HepG2 (cell line): ENCODE measurements around the gene PSKH1. TPM values are rescaled to one million over a fixed set of nuclear protein-coding genes. Genes with fewer than 3 reads are reported as not detected.

Experiments used
- AKAP8 ChIP-seq: sonication (generic); formaldehyde crosslinking; IDR thresholded peaks from 2 replicates; pipeline ENCODE4 v1.5.1; 2020; ENCODE audit warnings: mild to moderate bottlenecking, missing genetic modification reagents
- BRD4 ChIP-seq: sonication (generic); formaldehyde crosslinking; IDR thresholded peaks from 2 replicates; pipeline ENCODE4 v1.4.0; 2020; ENCODE audit warnings: missing genetic modification reagents
- CBX1 ChIP-seq: IDR thresholded peaks from one replicate; pipeline ENCODE4 v1.6.1; 2016; ENCODE audit warnings: antibody characterized with exemption, low read depth
- CHCHD3 ChIP-seq: sonication (generic); formaldehyde crosslinking; IDR thresholded peaks from 2 replicates; pipeline ENCODE4 v1.8.0; 2022; ENCODE audit warnings: mild to moderate bottlenecking, missing genetic modification reagents, moderate library complexity
- CHD4 ChIP-seq: fragments of 200-600 bp; sonication (generic); IDR thresholded peaks from 2 replicates; pipeline ENCODE4 v1.7.0; 2017; ENCODE audit warnings: mild to moderate bottlenecking, low read length, borderline replicate concordance
- DMAP1 ChIP-seq: IDR thresholded peaks from 2 replicates; pipeline ENCODE4 v1.6.1; 2016
- FOXJ3 ChIP-seq: sonication (generic); formaldehyde crosslinking; IDR thresholded peaks from 2 replicates; pipeline ENCODE4 v1.4.0; 2020; ENCODE audit warnings: missing genetic modification reagents, mild to moderate bottlenecking, borderline replicate concordance
- HNRNPL ChIP-seq: fragments of 200-400 bp; formaldehyde crosslinking; IDR thresholded peaks from 2 replicates; pipeline ENCODE4 v1.6.1; 2017; ENCODE audit warnings: mild to moderate bottlenecking, low read depth, low read length
- HOXA3 ChIP-seq: sonication (generic); formaldehyde crosslinking; IDR thresholded peaks from 2 replicates; pipeline ENCODE4 v1.5.0; 2020; ENCODE audit warnings: missing genetic modification reagents
- HOXA9 ChIP-seq: sonication (generic); formaldehyde crosslinking; IDR thresholded peaks from 2 replicates; pipeline ENCODE4 v1.8.1; 2022; ENCODE audit warnings: missing genetic modification reagents, mild to moderate bottlenecking, moderate library complexity, borderline replicate concordance
- HOXD1 ChIP-seq: sonication (generic); formaldehyde crosslinking; IDR thresholded peaks from 2 replicates; pipeline ENCODE4 v1.5.0; 2020; ENCODE audit warnings: missing genetic modification reagents
- IKZF1 ChIP-seq: fragments of 450-650 bp; IDR thresholded peaks from 2 replicates; pipeline ENCODE4 v1.7.1; 2016
- KAT2B ChIP-seq: fragments of 150-350 bp; IDR thresholded peaks from 2 replicates; pipeline ENCODE4 v1.6.1; 2014; ENCODE audit warnings: low read depth, low read length, borderline replicate concordance
- KLF12 ChIP-seq: sonication (generic); formaldehyde crosslinking; IDR thresholded peaks from 2 replicates; pipeline ENCODE4 v1.4.0; 2020; ENCODE audit warnings: missing genetic modification reagents, borderline replicate concordance
- KLF13 ChIP-seq: sonication (generic); formaldehyde crosslinking; IDR thresholded peaks from 2 replicates; pipeline ENCODE4 v1.4.0; 2020; ENCODE audit warnings: mild to moderate bottlenecking, missing genetic modification reagents
- PHF8 ChIP-seq: sonication (generic); formaldehyde crosslinking; IDR thresholded peaks from 2 replicates; pipeline ENCODE4 v1.5.0; 2020; ENCODE audit warnings: missing genetic modification reagents
- ZNF260 ChIP-seq: sonication (generic); formaldehyde crosslinking; IDR thresholded peaks from 2 replicates; pipeline ENCODE4 v1.4.0; 2020; ENCODE audit warnings: missing genetic modification reagents, low read depth, mild to moderate bottlenecking, borderline replicate concordance
- ZNF326 ChIP-seq: sonication (generic); formaldehyde crosslinking; IDR thresholded peaks from 2 replicates; pipeline ENCODE4 v1.4.0; 2020; ENCODE audit warnings: missing genetic modification reagents, borderline replicate concordance
- ZNF331 ChIP-seq: sonication (generic); formaldehyde crosslinking; IDR thresholded peaks from 2 replicates; pipeline ENCODE4 v1.4.0; 2020; ENCODE audit warnings: missing genetic modification reagents
- ZNF350 ChIP-seq: sonication (generic); formaldehyde crosslinking; IDR thresholded peaks from 2 replicates; pipeline ENCODE4 v1.4.0; 2020; ENCODE audit warnings: mild to moderate bottlenecking, low read depth, missing genetic modification reagents, borderline replicate concordance
- ZNF556 ChIP-seq: sonication (generic); formaldehyde crosslinking; IDR thresholded peaks from 2 replicates; pipeline ENCODE4 v1.4.0; 2020; ENCODE audit warnings: mild to moderate bottlenecking, missing genetic modification reagents, borderline replicate concordance
- ZNF775 ChIP-seq: sonication (generic); formaldehyde crosslinking; IDR thresholded peaks from 2 replicates; pipeline ENCODE4 v1.4.0; 2020; ENCODE audit warnings: missing genetic modification reagents, mild to moderate bottlenecking, moderate library complexity, borderline replicate concordance
- polyA plus RNA-seq, 8 experiments: library from polyadenylated mRNA; depleted of rRNA in 3 of 8; stranded (reverse) in 7 of 8; unstranded in 1 of 8; fragments of >200 nt; fragmentation: Illumina TruSeq in 4 of 8; extraction: Trizol in 4 of 8; gene quantifications; 2 replicates each; pipeline versions ENCODE4 v1.2.1 to v1.2.3, GENCODE V29; 2011 to 2016; ENCODE audit warnings: low read depth in 4 of 8, missing spikeins in 1 of 8, mixed read lengths in 1 of 8; ENCODE audit not compliant: insufficient read depth in 1 of 8
- total RNA-seq, 5 experiments: library from RNA; depleted of rRNA; stranded (reverse); fragments of >200 nt; fragmentation: Illumina TruSeq; extraction: Trizol; gene quantifications; 2 replicates each; pipeline ENCODE4 v1.2.3, GENCODE V29; 2016; ENCODE audit warnings: low read depth in 1 of 5
- TF ChIP-seq, protein P1 (sequence below): sonication (generic); formaldehyde crosslinking; IDR thresholded peaks from 2 replicates; pipeline ENCODE4 v1.8.0; 2022; ENCODE audit warnings: mild to moderate bottlenecking, missing genetic modification reagents, moderate library complexity
- TF ChIP-seq, protein P2 (sequence below): sonication (generic); formaldehyde crosslinking; IDR thresholded peaks from 2 replicates; pipeline ENCODE4 v1.4.0; 2020; ENCODE audit warnings: missing genetic modification reagents
- TF ChIP-seq, protein P3 (sequence below): sonication (generic); formaldehyde crosslinking; IDR thresholded peaks from 2 replicates; pipeline ENCODE4 v1.4.0; 2020; ENCODE audit warnings: missing genetic modification reagents, borderline replicate concordance
- TF ChIP-seq, protein P4 (sequence below): sonication (generic); formaldehyde crosslinking; IDR thresholded peaks from 2 replicates; pipeline ENCODE4 v1.4.0; 2020; ENCODE audit warnings: missing genetic modification reagents

Gene PSKH1
- total and polyA plus RNA-seq, 2 of the 13 experiments (the other 11 are each of a cell fraction or from before 2014, with no cell fraction given): 8.4 to 19.1 TPM

DNA sequence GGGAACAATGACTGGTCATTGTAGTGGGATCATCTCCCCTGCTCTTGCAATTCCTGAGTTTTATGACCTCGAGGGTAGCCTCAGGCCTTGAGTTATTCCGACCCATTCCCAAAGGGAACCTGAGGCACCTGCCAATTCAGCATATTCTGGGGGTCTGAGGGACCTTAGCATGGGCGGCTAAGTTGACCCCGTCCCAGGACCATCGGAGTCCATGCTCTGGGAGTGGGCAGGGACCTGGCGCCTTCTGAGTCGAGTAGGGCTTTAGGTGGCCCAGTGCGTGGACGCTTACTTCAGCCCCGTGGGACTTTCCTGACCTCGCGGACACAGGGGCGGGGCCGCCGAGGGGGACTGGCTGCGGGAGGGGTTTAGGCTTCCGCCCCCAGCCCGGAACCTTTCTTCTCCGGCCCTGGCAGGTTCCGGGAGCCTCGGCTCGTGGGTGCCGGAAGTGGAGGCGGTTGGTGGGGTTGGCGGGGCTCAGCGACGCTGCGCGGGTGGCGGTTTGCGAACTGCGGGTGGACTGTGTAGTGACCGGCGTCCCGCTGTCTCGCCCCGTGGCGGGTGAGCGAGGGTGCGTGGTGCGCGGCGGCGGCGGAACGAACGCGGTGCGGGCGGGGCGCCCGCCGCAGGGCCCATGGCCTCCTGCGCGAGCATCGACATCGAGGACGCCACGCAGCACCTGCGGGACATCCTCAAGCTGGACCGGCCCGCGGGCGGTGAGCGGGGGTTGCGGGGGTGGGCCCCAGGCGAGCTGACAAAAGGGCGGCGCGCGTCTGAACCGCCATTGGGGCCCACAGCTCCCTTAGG lies 20.2 kb upstream of the PSKH1 start, which contains the start of gene EDC4 (continued):
- TF ChIP-seq ZNF326: no peak; the same call in 1 of the 2 replicates
- peak; percentile 92 for TF ChIP-seq PHF8 (CRISPR knock-in tag)
- TF ChIP-seq AKAP8 (CRISPR knock-in tag): peak; percentile 99
- TF ChIP-seq CBX1: peak; percentile 85
- TF ChIP-seq CHD4: 0 out of 2 replicates have a peak, but pooled peaks have one; percentile 38
- peak; percentile 84; the same call in 1 of the 2 replicates for TF ChIP-seq BRD4
- peak; percentile 58; the same call in 1 of the 2 replicates for TF ChIP-seq HNRNPL
- TF ChIP-seq CHCHD3: no peak; the same call in 1 of the 2 replicates
- TF ChIP-seq, protein P1, sequence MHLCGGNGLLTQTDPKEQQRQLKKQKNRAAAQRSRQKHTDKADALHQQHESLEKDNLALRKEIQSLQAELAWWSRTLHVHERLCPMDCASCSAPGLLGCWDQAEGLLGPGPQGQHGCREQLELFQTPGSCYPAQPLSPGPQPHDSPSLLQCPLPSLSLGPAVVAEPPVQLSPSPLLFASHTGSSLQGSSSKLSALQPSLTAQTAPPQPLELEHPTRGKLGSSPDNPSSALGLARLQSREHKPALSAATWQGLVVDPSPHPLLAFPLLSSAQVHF (CRISPR knock-in tag): peak; percentile 94
- TF ChIP-seq ZNF775 (CRISPR knock-in tag): no peak; the same call in 1 of the 2 replicates
- no peak for TF ChIP-seq KAT2B
- TF ChIP-seq, protein P2, sequence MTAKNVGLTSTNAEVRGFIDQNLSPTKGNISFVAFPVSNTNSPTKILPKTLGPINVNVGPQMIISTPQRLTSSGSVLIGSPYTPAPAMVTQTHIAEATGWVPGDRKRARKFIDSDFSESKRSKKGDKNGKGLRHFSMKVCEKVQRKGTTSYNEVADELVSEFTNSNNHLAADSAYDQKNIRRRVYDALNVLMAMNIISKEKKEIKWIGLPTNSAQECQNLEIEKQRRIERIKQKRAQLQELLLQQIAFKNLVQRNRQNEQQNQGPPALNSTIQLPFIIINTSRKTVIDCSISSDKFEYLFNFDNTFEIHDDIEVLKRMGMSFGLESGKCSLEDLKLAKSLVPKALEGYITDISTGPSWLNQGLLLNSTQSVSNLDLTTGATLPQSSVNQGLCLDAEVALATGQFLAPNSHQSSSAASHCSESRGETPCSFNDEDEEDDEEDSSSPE (CRISPR knock-in tag): peak; percentile 86
- TF ChIP-seq FOXJ3: no peak
- TF ChIP-seq KLF13 (CRISPR knock-in tag): no peak; the same call in 1 of the 2 replicates
- no peak for TF ChIP-seq HOXA9 (CRISPR knock-in tag)
- TF ChIP-seq IKZF1: no peak
- TF ChIP-seq DMAP1: peak; percentile 93
- TF ChIP-seq HOXD1 (CRISPR knock-in tag): peak; percentile 82
- TF ChIP-seq HOXA3 (CRISPR knock-in tag): peak; percentile 80
- TF ChIP-seq ZNF350: peak; percentile 90
- TF ChIP-seq, protein P3, sequence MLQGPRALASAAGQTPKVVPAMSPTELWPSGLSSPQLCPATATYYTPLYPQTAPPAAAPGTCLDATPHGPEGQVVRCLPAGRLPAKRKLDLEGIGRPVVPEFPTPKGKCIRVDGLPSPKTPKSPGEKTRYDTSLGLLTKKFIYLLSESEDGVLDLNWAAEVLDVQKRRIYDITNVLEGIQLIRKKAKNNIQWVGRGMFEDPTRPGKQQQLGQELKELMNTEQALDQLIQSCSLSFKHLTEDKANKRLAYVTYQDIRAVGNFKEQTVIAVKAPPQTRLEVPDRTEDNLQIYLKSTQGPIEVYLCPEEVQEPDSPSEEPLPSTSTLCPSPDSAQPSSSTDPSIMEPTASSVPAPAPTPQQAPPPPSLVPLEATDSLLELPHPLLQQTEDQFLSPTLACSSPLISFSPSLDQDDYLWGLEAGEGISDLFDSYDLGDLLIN (CRISPR knock-in tag): 0 out of 2 replicates have a peak, but pooled peaks have one; percentile 66
- TF ChIP-seq, protein P4, sequence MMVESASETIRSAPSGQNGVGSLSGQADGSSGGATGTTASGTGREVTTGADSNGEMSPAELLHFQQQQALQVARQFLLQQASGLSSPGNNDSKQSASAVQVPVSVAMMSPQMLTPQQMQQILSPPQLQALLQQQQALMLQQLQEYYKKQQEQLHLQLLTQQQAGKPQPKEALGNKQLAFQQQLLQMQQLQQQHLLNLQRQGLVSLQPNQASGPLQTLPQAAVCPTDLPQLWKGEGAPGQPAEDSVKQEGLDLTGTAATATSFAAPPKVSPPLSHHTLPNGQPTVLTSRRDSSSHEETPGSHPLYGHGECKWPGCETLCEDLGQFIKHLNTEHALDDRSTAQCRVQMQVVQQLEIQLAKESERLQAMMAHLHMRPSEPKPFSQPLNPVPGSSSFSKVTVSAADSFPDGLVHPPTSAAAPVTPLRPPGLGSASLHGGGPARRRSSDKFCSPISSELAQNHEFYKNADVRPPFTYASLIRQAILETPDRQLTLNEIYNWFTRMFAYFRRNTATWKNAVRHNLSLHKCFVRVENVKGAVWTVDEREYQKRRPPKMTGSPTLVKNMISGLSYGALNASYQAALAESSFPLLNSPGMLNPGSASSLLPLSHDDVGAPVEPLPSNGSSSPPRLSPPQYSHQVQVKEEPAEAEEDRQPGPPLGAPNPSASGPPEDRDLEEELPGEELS: peak; percentile 61
- peak; percentile 96 for TF ChIP-seq KLF12 (CRISPR knock-in tag)
- peak; percentile 89 for TF ChIP-seq ZNF331
- TF ChIP-seq ZNF556 (CRISPR knock-in tag): peak; percentile 99
- 0 out of 2 replicates have a peak, but pooled peaks have one; percentile 89 for TF ChIP-seq ZNF260
